Head of caudate nucleus (tissue), 42 donors: Measurements from ENCODE around the gene LONRF3.

Source experiments
- DNase-seq, 42 donors: peaks; one replicate each; pipeline versions ENCODE4 v3.0.0 to v3.0.0-alpha.2; 2020 to 2021; ENCODE audit warnings: mixed read lengths in 7 of 42
- intact Hi-C: fragments of 100-400 bp; cut with DNase I; formaldehyde crosslinking; loops from one replicate; pipeline ENCODE4 v1.15.0; 2022

The LONRF3 gene

GRCh38 chrX:118974088-118974907, at the start of gene LONRF3:
Gene LONRF3, plus strand, starts transcription at chrX:118974618. Its CDS starts 163 bp downstream, at chrX:118974781.
- intact Hi-C loops, result no loop called here
- DNase-seq, result peak; percentile 50 to 89 (median 75)

GRCh38 chrX:118928151-118928550, 46.3 kb upstream of the LONRF3 start:
- intact Hi-C loops, result no loop called here
- no peak for DNase-seq

GRCh38 chrX:118935352-118935751, 39.1 kb upstream of the LONRF3 start:
- DNase-seq, result no peak
- intact Hi-C loops, result no loop called here

- intact Hi-C loops, result no loop called here
- DNase-seq, result no peak
These were observed 33.3 kb upstream of the LONRF3 start for GRCh38 chrX:118941147-118941546.

- intact Hi-C loops, result no loop called here
- DNase-seq, result no peak
These were observed 31.3 kb upstream of the LONRF3 start for GRCh38 chrX:118943102-118943501.

GRCh38 chrX:118945921-118946320, 28.5 kb upstream of the LONRF3 start:
- intact Hi-C loops, result no loop called here
- DNase-seq, result no peak

GRCh38 chrX:118948270-118948669, 26.1 kb upstream of the LONRF3 start:
- DNase-seq, result no peak
- intact Hi-C loops, result no loop called here

- intact Hi-C loops, result no loop called here
- DNase-seq, result no peak
These were observed 12.4 kb upstream of the LONRF3 start for GRCh38 chrX:118961866-118962560.

- DNase-seq, result no peak
- intact Hi-C loops, result no loop called here
These were observed 11.3 kb upstream of the LONRF3 start for GRCh38 chrX:118963159-118963558.

- intact Hi-C loops, result no loop called here
- no peak for DNase-seq
These were observed 10.2 kb upstream of the LONRF3 start for GRCh38 chrX:118964252-118964651.

- peak in 5 of 42 donors; percentile 9 to 38 (median 18) for DNase-seq
- intact Hi-C loops, result no loop called here
These were observed 9.0 kb upstream of the LONRF3 start for GRCh38 chrX:118965395-118965794.

- intact Hi-C loops, result no loop called here
- no peak for DNase-seq
These were observed 6.4 kb upstream of the LONRF3 start for GRCh38 chrX:118968031-118968430.

GRCh38 chrX:118971552-118971951, 2.9 kb upstream of the LONRF3 start:
- DNase-seq, result no peak
- intact Hi-C loops, result no loop called here

- peak in 1 of 42 donors; percentile 22 for DNase-seq
- intact Hi-C loops, result no loop called here
These were observed 880 bp upstream of the LONRF3 start for GRCh38 chrX:118973389-118974087.

- DNase-seq, result peak in 31 of 42 donors; percentile 7 to 57 (median 28)
- intact Hi-C loops, result no loop called here
These were observed 672 bp downstream of the LONRF3 start for GRCh38 chrX:118974908-118975671.

- intact Hi-C loops, result no loop called here
- peak in 40 of 42 donors; percentile 16 to 82 (median 46) for DNase-seq
These were observed 1.6 kb downstream of the LONRF3 start for GRCh38 chrX:118975831-118976598.

GRCh38 chrX:118976599-118977340, 2.4 kb downstream of the LONRF3 start:
- DNase-seq, result peak in 22 of 42 donors; percentile 2 to 53 (median 28)
- intact Hi-C loops, result no loop called here

- intact Hi-C loops, result no loop called here
- DNase-seq, result no peak
These were observed 3.0 kb downstream of the LONRF3 start for GRCh38 chrX:118977424-118977823.
